Suprapubic skin (tissue), 4 donors: Measurements from ENCODE around the gene ACAD11. TPM values are rescaled to one million over a fixed set of nuclear protein-coding genes. Genes with fewer than 3 reads are reported as not detected.

ENCODE experiments used
- DNase-seq, 2 donors: peaks; one replicate each; pipeline ENCODE4 v3.0.0-alpha.2; 2019; ENCODE audit warnings: low spot score in 2 of 2
- H3K27ac ChIP-seq: fragments of 200-600 bp; sonication (generic); one replicate; pipeline ENCODE4 v1.5.1; 2019
- H3K27me3 ChIP-seq: fragments of 200-600 bp; sonication (generic); one replicate; pipeline ENCODE4 v1.5.1; 2019
- H3K36me3 ChIP-seq: fragments of 200-600 bp; sonication (generic); one replicate; pipeline ENCODE4 v1.5.1; 2019
- H3K4me1 ChIP-seq: fragments of 200-600 bp; sonication (generic); one replicate; pipeline ENCODE4 v1.5.1; 2019
- H3K4me3 ChIP-seq: fragments of 200-600 bp; sonication (generic); one replicate; pipeline ENCODE4 v1.5.1; 2019; ENCODE audit warnings: mild to moderate bottlenecking
- H3K9me3 ChIP-seq: fragments of 200-600 bp; sonication (generic); one replicate; pipeline ENCODE4 v1.5.1; 2019
- CTCF ChIP-seq, 2 donors: fragments of 200-600 bp in 1 of 2; fragments of 450-650 bp in 1 of 2; sonication (generic) in 1 of 2; IDR thresholded peaks; one replicate each; pipeline ENCODE4 v1.5.1; 2016 to 2019; ENCODE audit warnings: antibody characterized with exemption in 2 of 2, mild to moderate bottlenecking in 1 of 2, moderate library complexity in 1 of 2
- EP300 ChIP-seq: sonication (generic); formaldehyde crosslinking; IDR thresholded peaks from one replicate; pipeline ENCODE4 v1.6.1; 2017; ENCODE audit warnings: antibody characterized with exemption
- POLR2A ChIP-seq, 2 donors: fragments of 450-650 bp; IDR thresholded peaks; one replicate each; pipeline ENCODE4 v1.6.1; 2017; ENCODE audit warnings: antibody characterized with exemption in 2 of 2, mild to moderate bottlenecking in 2 of 2, moderate library complexity in 2 of 2
- POLR2AphosphoS5 ChIP-seq, 3 donors: sonication (generic); formaldehyde crosslinking; IDR thresholded peaks; one replicate each; pipeline ENCODE4 v1.6.1; 2017; ENCODE audit warnings: antibody characterized with exemption in 3 of 3
- WGBS: methylation state at CpG from one replicate; pipeline ENCODE4 v1.1.5; 2018; 5-methylcytosine and 5-hydroxymethylcytosine counted together
- total RNA-seq, 4 donors: library from RNA; depleted of rRNA; stranded (reverse); fragments of >200 nt; gene quantifications; one replicate each; pipeline ENCODE4 v1.1.0, GENCODE V29; 2016

The ACAD11 gene
- total RNA-seq = 100 to 1,000 TPM in 1 of 4 donors, 10 to 100 TPM in 3; 18.2 to 112 (median 23.3) TPM

GRCh38 chr3:132659365-132660051 is at the start of gene ACAD11:
Gene ACAD11, minus strand, starts transcription at chr3:132659809. Its CDS starts 58 bp downstream, at chr3:132659751.
- Histone ChIP-seq H3K27me3 (no peaks in the 10 kb centered on the region), H3K27ac (peak within 1 kb of the TSS; percentile 93), H3K36me3 (no peaks in the 10 kb centered on the region), H3K9me3 (no peaks in the 10 kb centered on the region), H3K4me1 (peaks cover 37% of the 10 kb centered on the region), H3K4me3 (peak within 1 kb of the TSS; percentile 92)
- WGBS = under 1% methylated on average over 27 of the region's 34 CpGs
- peak; percentile 44 to 57 for TF ChIP-seq CTCF (IDR thresholded peaks at IDR 0.05)
- no peak for TF ChIP-seq EP300
- TF ChIP-seq POLR2AphosphoS5 (IDR thresholded peaks at IDR 0.05) = no peak
- peak; percentile 86 to 87 for DNase-seq

GRCh38 chr3:132703733-132704132 is 44.1 kb upstream of the ACAD11 start:
- TF ChIP-seq POLR2AphosphoS5 (IDR thresholded peaks at IDR 0.05) (no peak), EP300 (no peak), POLR2A (IDR thresholded peaks at IDR 0.05) (no peak), CTCF (IDR thresholded peaks at IDR 0.05) (no peak)
- DNase-seq = no peak
- no peaks in the 10 kb centered on the region for H3K27me3 ChIP-seq
- H3K4me3 ChIP-seq = no peak overlapping the region
- no peak overlapping the region for H3K27ac ChIP-seq
- no peaks in the 10 kb centered on the region for H3K4me1 ChIP-seq
- H3K9me3 ChIP-seq = no peaks in the 10 kb centered on the region
- H3K36me3 ChIP-seq = peaks cover 79% of the 10 kb centered on the region
- WGBS = 94% methylated on average over 2 of the region's 2 CpGs

- no peaks in the 10 kb centered on the region for H3K9me3 ChIP-seq
- TF ChIP-seq POLR2AphosphoS5 (IDR thresholded peaks at IDR 0.05) (no peak), POLR2A (IDR thresholded peaks at IDR 0.05) (no peak), CTCF (IDR thresholded peaks at IDR 0.05) (no peak), EP300 (no peak)
- no peak overlapping the region for H3K27ac ChIP-seq
- no peaks in the 10 kb centered on the region for H3K4me1 ChIP-seq
- DNase-seq = no peak
- peaks cover 92% of the 10 kb centered on the region for H3K36me3 ChIP-seq
- no peaks in the 10 kb centered on the region for H3K27me3 ChIP-seq
- no peak overlapping the region for H3K4me3 ChIP-seq
- WGBS = 88% methylated on average over 1 of the region's 1 CpG
Observed at GRCh38 chr3:132695422-132695821, 35.8 kb upstream of the ACAD11 start.

- H3K4me3 ChIP-seq = no peak overlapping the region
- H3K27me3 ChIP-seq = no peaks in the 10 kb centered on the region
- no peaks in the 10 kb centered on the region for H3K9me3 ChIP-seq
- no peak for DNase-seq
- peaks cover 92% of the 10 kb centered on the region for H3K36me3 ChIP-seq
- no peak overlapping the region for H3K27ac ChIP-seq
- no peaks in the 10 kb centered on the region for H3K4me1 ChIP-seq
- no peak for TF ChIP-seq CTCF (IDR thresholded peaks at IDR 0.05)
- no peak for TF ChIP-seq POLR2AphosphoS5 (IDR thresholded peaks at IDR 0.05)
- no peak for TF ChIP-seq EP300
- no peak for TF ChIP-seq POLR2A (IDR thresholded peaks at IDR 0.05)
- 42% methylated on average over 4 of the region's 4 CpGs for WGBS
Observed at GRCh38 chr3:132694991-132695390, 35.4 kb upstream of the ACAD11 start.

- TF ChIP-seq POLR2A (IDR thresholded peaks at IDR 0.05) = no peak
- no peak for TF ChIP-seq EP300
- TF ChIP-seq POLR2AphosphoS5 (IDR thresholded peaks at IDR 0.05) = no peak
- no peak for TF ChIP-seq CTCF (IDR thresholded peaks at IDR 0.05)
- Histone ChIP-seq H3K4me1 (no peaks in the 10 kb centered on the region), H3K27me3 (no peaks in the 10 kb centered on the region), H3K9me3 (no peaks in the 10 kb centered on the region), H3K4me3 (no peak overlapping the region), H3K36me3 (peaks cover 87% of the 10 kb centered on the region), H3K27ac (no peak overlapping the region)
- no peak for DNase-seq
- 98% methylated on average over 4 of the region's 4 CpGs for WGBS
Observed at GRCh38 chr3:132690040-132690439, 30.4 kb upstream of the ACAD11 start.
